ENCODE results near the gene KRT2.

The KRT2 gene

GRCh38 chr12:52628841-52629240 is 23.2 kb downstream of the KRT2 start:
- Mint-ChIP-seq H3K27ac (no peak overlapping the region), H3K9me3 (no peaks in the 10 kb centered on the region), H3K4me3 (no peak overlapping the region), H3K4me1 (peaks cover 54% of the 10 kb centered on the region), H3K27me3 (no peaks in the 10 kb centered on the region)
- DNase-seq: no peak
- ATAC-seq: no peak

GRCh38 chr12:52628111-52628507 is 23.9 kb downstream of the KRT2 start:
- Mint-ChIP-seq H3K9me3 (no peaks in the 10 kb centered on the region), H3K27ac (peak overlapping the region in 1 of 2 donors; percentile 34), H3K27me3 (no peaks in the 10 kb centered on the region), H3K4me3 (no peak overlapping the region), H3K4me1 (peaks cover 48% of the 10 kb centered on the region)
- DNase-seq (no peak), ATAC-seq (no peak)

- DNase-seq: no peak
- Mint-ChIP-seq H3K27me3 (no peaks in the 10 kb centered on the region), H3K4me1 (peaks cover 42% of the 10 kb centered on the region), H3K4me3 (no peak overlapping the region), H3K9me3 (no peaks in the 10 kb centered on the region), H3K27ac (no peak overlapping the region)
- no peak for ATAC-seq
These were observed 24.5 kb downstream of the KRT2 start for GRCh38 chr12:52627395-52628110.

- no peaks in the 10 kb centered on the region for H3K9me3 Mint-ChIP-seq
- H3K4me3 Mint-ChIP-seq: no peak overlapping the region
- H3K4me1 Mint-ChIP-seq: peaks cover 21% of the 10 kb centered on the region
- ATAC-seq (no peak), DNase-seq (no peak)
- H3K27ac Mint-ChIP-seq: no peak overlapping the region
- no peaks in the 10 kb centered on the region for H3K27me3 Mint-ChIP-seq
These were observed 29.7 kb downstream of the KRT2 start for GRCh38 chr12:52622349-52622748.

DNA sequence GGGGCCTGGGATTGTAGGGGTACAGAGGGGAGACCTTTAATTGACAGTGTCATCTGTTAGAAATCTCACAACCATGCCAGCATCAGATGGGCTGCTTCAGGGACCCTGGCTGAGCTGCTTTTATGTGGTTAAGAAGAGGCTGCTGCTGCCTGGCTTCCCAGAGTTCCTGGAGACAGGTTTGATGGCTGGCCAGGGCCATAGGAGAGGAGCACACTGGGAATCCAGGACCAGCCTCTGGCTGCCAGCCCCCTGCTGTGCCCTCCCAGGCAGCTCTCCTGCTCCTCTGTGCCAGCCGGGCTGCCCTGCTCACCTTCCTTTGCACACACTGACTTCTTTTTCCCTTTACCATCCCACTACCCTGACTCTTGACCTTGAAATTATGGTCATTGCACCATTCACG is 33.1 kb downstream of the KRT2 start:
- H3K27ac Mint-ChIP-seq: no peak overlapping the region
- ATAC-seq: no peak
- H3K4me1 Mint-ChIP-seq: peaks cover 48% of the 10 kb centered on the region
- no peak overlapping the region for H3K4me3 Mint-ChIP-seq
- no peaks in the 10 kb centered on the region for H3K27me3 Mint-ChIP-seq
- H3K9me3 Mint-ChIP-seq: no peaks in the 10 kb centered on the region
- no peak for DNase-seq

GRCh38 chr12:52618216-52618615 is 33.8 kb downstream of the KRT2 start, which contains the start of gene KRT73:
Gene KRT73, minus strand, starts transcription at chr12:52618559. Its CDS starts 35 bp downstream, at chr12:52618524.
- no peak for DNase-seq
- peaks cover 55% of the 10 kb centered on the region for H3K4me1 Mint-ChIP-seq
- H3K27ac Mint-ChIP-seq: peak within 1 kb of the TSS in 1 of 2 donors; percentile 2
- no peak within 1 kb of the TSS for H3K4me3 Mint-ChIP-seq
- no peak for ATAC-seq
- no peaks in the 10 kb centered on the region for H3K9me3 Mint-ChIP-seq
- H3K27me3 Mint-ChIP-seq: no peaks in the 10 kb centered on the region

- Mint-ChIP-seq H3K4me3 (no peak overlapping the region), H3K27me3 (no peaks in the 10 kb centered on the region), H3K27ac (peak overlapping the region in 1 of 2 donors; percentile 2), H3K4me1 (peaks cover 63% of the 10 kb centered on the region), H3K9me3 (no peaks in the 10 kb centered on the region)
- ATAC-seq (no peak), DNase-seq (no peak)
These were observed 34.6 kb downstream of the KRT2 start for GRCh38 chr12:52617403-52617785.

DNA sequence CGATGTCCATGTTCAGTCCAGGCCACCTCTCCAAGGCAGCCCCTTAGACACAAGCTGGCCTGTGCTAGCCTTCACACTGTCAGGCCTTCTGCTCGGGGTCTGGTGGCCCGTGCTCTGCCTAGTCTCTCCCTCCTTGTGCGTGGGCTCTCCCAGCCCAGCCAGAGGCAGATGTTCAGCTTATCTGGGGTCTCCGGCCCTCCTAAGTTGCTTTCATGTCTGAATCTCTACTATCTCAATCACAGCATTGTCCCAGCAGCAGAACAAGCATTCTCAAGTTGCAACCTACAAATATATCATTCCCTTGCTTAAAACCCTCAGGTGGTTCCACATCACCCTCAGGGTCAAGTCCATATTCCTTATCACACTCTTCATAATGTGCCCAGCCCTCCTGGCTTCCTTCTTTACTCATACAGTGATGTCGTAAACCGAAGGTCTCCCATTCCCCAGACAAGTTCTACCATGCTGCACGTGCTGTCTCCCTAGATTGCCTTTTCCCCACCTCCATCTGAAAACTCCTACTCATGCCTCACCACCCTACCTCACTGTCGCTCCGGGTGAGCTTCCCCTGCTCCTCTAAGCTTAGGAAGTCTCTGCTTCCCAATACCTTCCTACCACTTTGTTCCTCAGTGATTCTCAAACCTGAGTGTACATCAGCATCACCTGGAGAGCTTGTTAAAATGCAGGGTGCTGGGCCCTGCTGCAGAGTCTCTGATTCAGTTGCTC is 35.2 kb downstream of the KRT2 start:
- Mint-ChIP-seq H3K4me1 (peaks cover 68% of the 10 kb centered on the region), H3K4me3 (no peak overlapping the region), H3K27ac (peak overlapping the region; percentile 72 to 83), H3K9me3 (no peaks in the 10 kb centered on the region), H3K27me3 (no peaks in the 10 kb centered on the region)
- DNase-seq (no peak), ATAC-seq (no peak)

DNA sequence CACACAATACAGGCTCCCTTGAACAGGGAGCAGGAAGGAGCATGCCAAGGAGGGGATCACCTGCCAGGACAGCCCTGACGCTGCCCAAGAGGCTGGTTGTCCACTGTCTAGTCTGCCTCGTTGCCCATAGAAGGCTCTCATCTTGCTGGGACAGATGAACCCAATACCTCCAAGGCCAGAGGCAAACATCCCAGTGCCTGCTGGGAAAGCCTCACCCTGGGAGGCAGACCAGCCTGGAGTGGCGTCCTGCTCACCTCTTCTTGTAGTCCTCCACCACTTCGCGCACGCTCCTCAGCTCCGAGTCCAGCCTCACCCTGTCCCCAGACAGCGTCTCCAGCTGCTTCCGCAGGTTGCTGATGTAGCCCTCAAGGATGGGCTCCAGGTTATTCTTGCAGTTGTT is 36.1 kb downstream of the KRT2 start:
- H3K27ac Mint-ChIP-seq: peak overlapping the region; percentile 72 to 90
- H3K4me3 Mint-ChIP-seq: peak overlapping the region in 1 of 2 donors; percentile 35
- no peak for ATAC-seq
- no peaks in the 10 kb centered on the region for H3K27me3 Mint-ChIP-seq
- no peaks in the 10 kb centered on the region for H3K9me3 Mint-ChIP-seq
- H3K4me1 Mint-ChIP-seq: peaks cover 74% of the 10 kb centered on the region
- no peak for DNase-seq

DNA sequence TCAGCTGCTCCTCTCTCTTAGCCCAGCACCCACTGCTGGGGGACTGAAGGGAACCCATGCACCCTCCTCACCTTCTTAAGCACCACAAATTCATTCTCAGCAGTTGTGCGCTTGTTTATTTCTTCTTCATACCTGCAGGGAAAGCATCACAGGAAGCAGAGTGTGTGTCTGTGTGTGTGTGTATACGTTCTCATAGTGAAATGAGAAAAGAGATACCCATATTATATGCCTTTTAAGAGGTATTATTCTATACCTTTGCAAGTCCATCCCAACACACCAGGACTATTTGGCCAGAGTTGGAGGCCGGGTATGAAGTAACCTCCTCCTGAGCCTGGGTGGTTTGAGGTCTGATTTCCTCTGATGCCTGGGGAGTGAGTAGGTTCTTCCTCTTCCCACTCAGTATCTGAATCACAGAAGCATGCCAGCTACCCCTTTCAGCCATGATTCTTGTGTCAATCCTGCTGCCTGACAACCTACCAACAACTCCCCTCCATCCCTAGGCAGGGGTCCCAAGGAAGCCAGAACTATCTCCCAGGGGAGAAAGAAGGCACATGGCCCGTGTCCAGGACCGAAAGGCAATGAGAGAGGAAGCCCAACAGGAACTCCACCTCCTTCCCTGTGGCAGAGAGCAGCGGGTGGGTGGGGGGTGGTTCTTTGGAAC is 36.7 kb downstream of the KRT2 start:
- Mint-ChIP-seq H3K4me1 (peaks cover 74% of the 10 kb centered on the region), H3K9me3 (no peaks in the 10 kb centered on the region), H3K27ac (peak overlapping the region; percentile 87 to 90), H3K4me3 (peak overlapping the region; percentile 40 to 56), H3K27me3 (no peaks in the 10 kb centered on the region)
- ATAC-seq (peak; percentile 75), DNase-seq (no peak)

- Mint-ChIP-seq H3K27me3 (no peaks in the 10 kb centered on the region), H3K9me3 (no peaks in the 10 kb centered on the region), H3K4me3 (no peak overlapping the region), H3K4me1 (peaks cover 81% of the 10 kb centered on the region), H3K27ac (peak overlapping the region; percentile 4 to 69)
- ATAC-seq: no peak
- DNase-seq: no peak
These were observed 37.4 kb downstream of the KRT2 start for GRCh38 chr12:52614381-52615207.

DNA sequence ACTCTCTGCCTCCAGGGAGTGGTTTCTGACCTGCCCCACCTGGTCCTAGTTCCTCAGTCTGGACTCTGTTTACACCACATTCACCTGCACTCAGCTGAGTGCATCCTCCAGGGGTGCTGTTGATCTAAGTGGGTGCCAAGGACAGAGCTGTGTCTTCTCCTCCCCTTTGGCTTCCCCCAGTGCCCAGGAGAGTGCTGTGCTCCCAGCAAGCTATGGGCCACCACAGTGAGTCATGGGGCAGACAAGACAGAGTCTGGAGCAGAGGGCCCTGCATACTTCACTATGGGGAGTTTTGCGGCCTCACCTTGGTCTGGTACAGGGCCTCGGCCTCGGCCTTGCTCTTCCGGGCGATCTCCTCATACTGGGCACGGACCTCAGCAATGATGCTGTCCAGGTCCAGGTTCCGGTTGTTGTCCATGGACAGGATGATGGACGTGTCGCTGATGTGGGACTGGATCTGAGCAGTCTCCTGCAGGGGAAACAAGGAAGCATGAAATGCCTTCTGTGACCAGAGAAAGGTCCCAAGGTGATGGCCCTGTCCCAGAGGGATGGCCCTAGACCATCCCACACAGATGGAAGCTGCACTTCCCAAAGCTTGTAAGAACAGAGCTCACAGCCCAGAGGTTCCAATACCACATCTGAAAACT is 38.5 kb downstream of the KRT2 start:
- ATAC-seq: peak; percentile 11
- Mint-ChIP-seq H3K4me3 (no peak overlapping the region), H3K4me1 (peaks cover 92% of the 10 kb centered on the region), H3K9me3 (no peaks in the 10 kb centered on the region), H3K27ac (no peak overlapping the region), H3K27me3 (no peaks in the 10 kb centered on the region)
- no peak for DNase-seq

DNA sequence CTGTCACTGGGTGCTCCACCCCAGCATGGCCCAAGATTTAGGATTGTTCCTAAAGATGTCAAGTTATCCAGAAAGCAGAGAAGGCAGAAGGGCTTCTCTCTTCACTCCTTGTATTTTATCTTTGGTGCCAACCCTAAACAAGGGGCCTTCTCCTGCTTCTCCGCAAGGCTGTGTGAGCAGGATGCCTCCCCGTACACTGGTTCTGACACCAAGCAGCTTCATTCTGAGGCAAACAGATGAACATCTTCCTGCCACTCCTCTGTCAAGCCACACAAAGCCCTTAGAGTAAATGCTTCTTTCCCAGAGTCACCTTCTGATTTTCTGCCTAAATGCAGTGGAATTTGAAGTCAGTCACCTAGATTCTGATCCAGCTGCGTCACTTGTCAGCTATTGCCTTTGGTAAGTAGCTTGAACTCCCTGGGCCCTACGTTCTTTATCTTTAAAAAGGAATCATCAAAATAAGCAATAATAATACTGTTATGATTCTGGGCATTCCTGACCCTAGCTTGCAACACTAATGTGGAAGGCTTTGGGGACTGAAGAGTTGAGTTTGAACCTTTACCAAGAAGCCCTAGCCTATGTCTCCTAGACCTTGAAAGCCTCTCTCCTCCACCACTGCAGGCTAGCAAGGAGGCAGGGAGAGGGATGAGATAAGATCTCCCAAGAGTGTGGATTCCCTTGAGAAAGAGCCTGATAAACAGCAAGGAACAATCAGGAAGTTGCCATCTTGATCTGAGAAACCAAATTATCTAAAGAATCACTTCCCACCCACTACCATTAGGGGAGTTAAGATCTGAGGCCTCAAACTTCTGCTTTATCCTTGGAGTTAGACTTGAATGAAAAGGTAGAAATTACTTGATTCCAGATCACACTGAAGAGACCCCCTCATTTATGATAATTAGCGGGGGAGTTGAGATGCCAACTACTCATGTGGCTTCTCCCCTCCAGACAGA is 39.3 kb downstream of the KRT2 start:
- Mint-ChIP-seq H3K4me1 (peaks cover 100% of the 10 kb centered on the region), H3K27ac (peak overlapping the region; percentile 34 to 94), H3K27me3 (no peaks in the 10 kb centered on the region), H3K4me3 (no peak overlapping the region), H3K9me3 (no peaks in the 10 kb centered on the region)
- DNase-seq (no peak), ATAC-seq (no peak)

DNA sequence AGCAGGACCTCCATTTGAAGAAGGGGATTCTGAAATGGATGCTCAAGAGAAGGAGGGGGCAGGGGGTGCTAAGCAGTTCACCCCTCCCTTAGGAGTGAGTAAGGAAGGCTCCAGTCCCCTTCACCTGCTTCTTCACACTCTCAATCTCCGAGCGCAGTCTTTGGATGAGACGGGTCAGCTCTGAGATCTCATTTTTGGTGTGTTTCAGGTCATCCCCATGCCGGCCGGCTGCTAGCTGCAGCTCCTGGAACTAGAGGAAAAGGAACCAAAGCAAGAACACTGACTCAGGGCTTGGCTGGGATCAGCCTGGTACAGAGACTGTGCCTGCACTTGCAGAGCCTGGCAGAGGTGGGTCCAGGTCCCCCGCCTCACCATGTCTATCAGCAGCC is 40.9 kb downstream of the KRT2 start:
- Mint-ChIP-seq H3K4me3 (peak overlapping the region; percentile 55 to 77), H3K27ac (no peak overlapping the region), H3K9me3 (no peaks in the 10 kb centered on the region), H3K4me1 (peaks cover 97% of the 10 kb centered on the region), H3K27me3 (no peaks in the 10 kb centered on the region)
- no peak for ATAC-seq
- DNase-seq: no peak
